Lower leg skin (tissue), 4 donors: Measurements from ENCODE around the gene ERC1. TPM values are rescaled to one million over a fixed set of nuclear protein-coding genes. Genes with fewer than 3 reads are reported as not detected.

Source experiments
- DNase-seq, 2 donors: peaks; one replicate each; pipeline ENCODE4 v3.0.0-alpha.2; 2019; ENCODE audit warnings: low spot score in 2 of 2
- H3K4me3 ChIP-seq: fragments of 200-600 bp; sonication (generic); 2 replicates; pipeline ENCODE4 v1.5.1; 2017; ENCODE audit warnings: mild to moderate bottlenecking, low read depth; ENCODE audit not compliant: poor library complexity, severe bottlenecking
- POLR2A ChIP-seq, 2 donors: fragments of 450-650 bp; IDR thresholded peaks; one replicate each; pipeline ENCODE4 v1.6.1; 2016 to 2017; ENCODE audit warnings: antibody characterized with exemption in 2 of 2, mild to moderate bottlenecking in 1 of 2, moderate library complexity in 1 of 2
- WGBS, 2 donors: methylation state at CpG; one replicate each; pipeline ENCODE4 v1.1.5; 2018; 5-methylcytosine and 5-hydroxymethylcytosine counted together
- intact Hi-C: fragments of 100-400 bp; cut with DNase I; formaldehyde crosslinking; loops from one replicate; pipeline ENCODE4 v1.15.0; 2023; ENCODE audit warnings: low total_unique reads
- total RNA-seq, 4 donors: library from RNA; depleted of rRNA; stranded (reverse); fragments of >200 nt; gene quantifications; one replicate each; pipeline ENCODE4 v1.1.0, GENCODE V29; 2016
- TF ChIP-seq, protein P1 (sequence below), 3 donors: fragments of 450-650 bp; IDR thresholded peaks; one replicate each; pipeline ENCODE4 v1.5.1; 2016; ENCODE audit warnings: antibody characterized with exemption in 3 of 3, mild to moderate bottlenecking in 3 of 3, moderate library complexity in 2 of 3

Gene ERC1
- total RNA-seq, 4 donors from 2014 or later, result 22.1 to 42.7 (median 29.7) TPM

DNA sequence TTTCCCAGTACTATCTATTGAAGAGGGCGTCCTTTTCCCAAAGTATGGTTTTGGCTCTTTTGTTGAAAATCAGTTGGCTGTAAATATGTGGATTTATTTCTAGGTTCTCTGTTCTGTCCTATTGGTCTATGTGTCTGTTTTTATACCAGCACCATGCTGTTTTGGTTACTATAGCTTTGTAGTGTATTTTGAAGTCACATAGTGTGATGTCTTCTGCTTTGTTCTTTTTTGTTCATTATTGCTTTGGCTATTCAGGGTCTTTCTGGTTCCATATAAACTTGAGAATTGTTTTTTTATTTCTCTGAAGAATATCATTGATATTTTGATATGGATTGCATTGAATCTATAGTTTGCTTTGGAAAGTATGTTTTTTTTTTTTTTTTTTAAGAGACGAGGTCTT, 67.4 kb downstream of the ERC1 start:
- no peak for DNase-seq
- intact Hi-C loops, result no loop called here
- WGBS, 2 donors, result 98% methylated on average over 2 of the region's 2 CpGs
- no peak for TF ChIP-seq POLR2A (IDR thresholded peaks at IDR 0.05)
- TF ChIP-seq, protein P1, sequence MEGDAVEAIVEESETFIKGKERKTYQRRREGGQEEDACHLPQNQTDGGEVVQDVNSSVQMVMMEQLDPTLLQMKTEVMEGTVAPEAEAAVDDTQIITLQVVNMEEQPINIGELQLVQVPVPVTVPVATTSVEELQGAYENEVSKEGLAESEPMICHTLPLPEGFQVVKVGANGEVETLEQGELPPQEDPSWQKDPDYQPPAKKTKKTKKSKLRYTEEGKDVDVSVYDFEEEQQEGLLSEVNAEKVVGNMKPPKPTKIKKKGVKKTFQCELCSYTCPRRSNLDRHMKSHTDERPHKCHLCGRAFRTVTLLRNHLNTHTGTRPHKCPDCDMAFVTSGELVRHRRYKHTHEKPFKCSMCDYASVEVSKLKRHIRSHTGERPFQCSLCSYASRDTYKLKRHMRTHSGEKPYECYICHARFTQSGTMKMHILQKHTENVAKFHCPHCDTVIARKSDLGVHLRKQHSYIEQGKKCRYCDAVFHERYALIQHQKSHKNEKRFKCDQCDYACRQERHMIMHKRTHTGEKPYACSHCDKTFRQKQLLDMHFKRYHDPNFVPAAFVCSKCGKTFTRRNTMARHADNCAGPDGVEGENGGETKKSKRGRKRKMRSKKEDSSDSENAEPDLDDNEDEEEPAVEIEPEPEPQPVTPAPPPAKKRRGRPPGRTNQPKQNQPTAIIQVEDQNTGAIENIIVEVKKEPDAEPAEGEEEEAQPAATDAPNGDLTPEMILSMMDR (IDR thresholded peaks at IDR 0.05), result no peak
- no peak overlapping the region for H3K4me3 ChIP-seq

DNA sequence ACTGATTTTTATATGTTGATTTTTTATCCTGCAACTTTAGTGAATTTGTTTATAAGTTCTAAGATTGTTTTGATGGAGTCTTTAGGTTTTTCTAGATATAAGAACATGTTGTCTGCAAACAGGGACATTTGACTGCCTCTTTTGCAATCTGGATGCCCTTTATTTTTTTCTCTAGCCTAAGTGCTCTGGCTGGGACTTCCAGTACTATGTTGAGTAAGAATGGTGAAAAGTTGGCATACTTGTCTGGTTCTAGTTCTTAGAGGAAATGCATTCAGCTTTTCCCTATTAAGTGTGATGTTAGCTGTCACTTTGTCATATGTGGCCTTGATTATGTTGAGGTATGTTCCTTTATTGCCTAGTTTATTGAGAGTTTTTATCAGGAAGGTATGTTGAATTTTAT, 68.1 kb downstream of the ERC1 start:
- no peak for DNase-seq
- TF ChIP-seq, protein P1 (IDR thresholded peaks at IDR 0.05), result no peak
- TF ChIP-seq POLR2A (IDR thresholded peaks at IDR 0.05), result no peak
- intact Hi-C loops, result no loop called here
- no peak overlapping the region for H3K4me3 ChIP-seq

GRCh38 chr12:1063852-1064251, 72.8 kb downstream of the ERC1 start:
- WGBS, 2 donors, result 96 to 100% methylated on average over 1 of the region's 1 CpG
- intact Hi-C loops, result no loop called here
- H3K4me3 ChIP-seq, result no peak overlapping the region
- DNase-seq, result no peak
- no peak for TF ChIP-seq POLR2A (IDR thresholded peaks at IDR 0.05)
- TF ChIP-seq, protein P1 (IDR thresholded peaks at IDR 0.05), result no peak

DNA sequence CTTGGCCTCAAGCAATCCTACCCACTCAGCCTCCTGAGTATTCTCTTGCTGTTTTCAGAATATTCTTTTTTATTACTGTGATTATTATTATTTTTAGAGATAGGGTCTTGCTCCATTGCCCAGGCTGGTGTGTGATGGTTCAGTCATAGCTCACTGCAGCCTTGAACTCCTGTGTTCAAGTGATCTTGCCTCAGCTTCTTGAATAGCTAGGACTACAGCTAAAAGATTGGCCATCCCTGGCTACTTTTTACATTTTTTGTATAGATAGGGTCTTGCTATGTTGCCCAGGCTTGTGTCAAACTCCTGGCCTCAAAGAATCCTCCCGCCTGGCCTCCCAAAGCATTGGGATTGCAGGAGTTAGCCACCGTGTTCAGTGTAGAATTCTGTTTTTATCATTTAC, 73.3 kb downstream of the ERC1 start:
- no peak overlapping the region for H3K4me3 ChIP-seq
- TF ChIP-seq, protein P1 (IDR thresholded peaks at IDR 0.05), result no peak
- no peak for TF ChIP-seq POLR2A (IDR thresholded peaks at IDR 0.05)
- intact Hi-C loops, result no loop called here
- WGBS, 2 donors, result 100% methylated on average over 2 of the region's 2 CpGs
- no peak for DNase-seq

DNA sequence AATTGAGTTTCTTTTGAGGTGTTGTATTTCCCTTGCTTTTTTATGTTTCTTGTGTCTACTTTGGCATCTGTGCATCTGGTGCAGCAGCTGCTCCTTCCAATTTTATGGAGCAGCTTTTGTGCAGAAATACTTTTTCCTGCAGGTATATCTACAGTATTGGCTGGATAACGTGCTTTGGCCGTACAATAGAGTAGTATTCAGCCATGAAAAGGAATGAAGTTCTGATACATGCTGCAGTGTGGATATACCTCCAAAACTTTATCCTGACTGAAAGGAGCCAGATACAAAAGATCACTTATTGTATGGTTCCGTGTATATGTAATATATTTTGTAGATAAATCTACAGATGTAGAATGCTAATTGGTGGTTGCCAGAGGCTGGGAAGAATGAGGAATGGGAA, 74.6 kb downstream of the ERC1 start:
- no peak overlapping the region for H3K4me3 ChIP-seq
- no peak for TF ChIP-seq POLR2A (IDR thresholded peaks at IDR 0.05)
- TF ChIP-seq, protein P1 (IDR thresholded peaks at IDR 0.05), result no peak
- WGBS, 2 donors, result 96 to 98% methylated on average over 3 of the region's 3 CpGs
- DNase-seq, result no peak
- intact Hi-C loops, result no loop called here

DNA sequence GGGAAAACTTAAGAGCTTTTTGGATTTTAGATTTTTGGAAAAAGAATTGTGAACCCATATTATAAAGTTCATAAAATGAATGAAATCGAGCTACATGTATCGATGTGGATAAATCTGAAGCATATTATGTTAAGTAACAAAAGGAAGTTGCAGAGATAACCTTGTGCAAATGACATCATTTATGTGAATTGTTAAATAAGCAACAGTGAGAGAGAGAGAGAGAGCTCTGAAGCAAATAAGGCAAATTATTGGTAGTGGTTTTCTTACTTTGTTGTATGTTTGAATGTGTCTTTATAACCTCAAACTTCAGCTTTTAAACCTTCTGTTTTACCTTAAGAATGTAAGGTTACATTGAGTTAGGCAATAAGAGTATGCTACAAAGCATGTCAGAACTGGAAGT, 78.8 kb downstream of the ERC1 start:
- TF ChIP-seq POLR2A (IDR thresholded peaks at IDR 0.05), result no peak
- TF ChIP-seq, protein P1 (IDR thresholded peaks at IDR 0.05), result no peak
- DNase-seq, result no peak
- H3K4me3 ChIP-seq, result no peak overlapping the region

More for the DNA sequence above, 78.8 kb downstream of the ERC1 start:
- intact Hi-C loops, result no loop called here
- 92 to 93% methylated on average over 2 of the region's 2 CpGs for WGBS, 2 donors
